Endothelial cell of umbilical vein (primary cell): Measurements from ENCODE around the gene TMEM50B. TPM values are rescaled to one million over a fixed set of nuclear protein-coding genes. Genes with fewer than 3 reads are reported as not detected.

Experiments
- BruUV-seq: library from RNA; stranded (reverse); fragments of 400-500 nt; replicated peaks from 2 replicates; lab custom pipeline; 2021; lab: Mats Ljungman, UMichigan
- CTCF ChIA-PET: fragments of 300-600, 350-600 bp; sonication (Branson Sonifier 250); formaldehyde crosslinking; loops from one replicate; lab custom pipeline; 2021; ENCODE audit warnings: antibody characterized with exemption, inconsistent platforms; lab: Charles Lee
- POLR2A ChIA-PET: fragments of 300-600, 350-600 bp; sonication (Branson Sonifier 250); formaldehyde crosslinking; loops from one replicate; lab custom pipeline; 2021; ENCODE audit warnings: antibody characterized with exemption, inconsistent platforms; lab: Charles Lee
- DNase-seq: peaks from one replicate; pipeline ENCODE4 v3.0.0-alpha.2; 2011; ENCODE audit warnings: low read depth, low spot score
- FAIRE-seq: peaks from 2 replicates; lab custom pipeline; 2011; peaks lifted over from hg19 to GRCh38; lab: Jason Lieb, UNC
- H2AFZ ChIP-seq: 2 replicates; pipeline ENCODE4 v1.6.0; 2012; ENCODE audit warnings: low read depth, low read length, control low read depth, inconsistent platforms
- H3K27ac ChIP-seq: 2 replicates; pipeline ENCODE4 v1.5.1; 2011; ENCODE audit warnings: low read depth, mild to moderate bottlenecking, control low read depth, low read length, moderate library complexity; ENCODE audit not compliant: insufficient read depth
- H3K27me3 ChIP-seq, 2 experiments: 2 replicates each; pipeline versions ENCODE4 v1.6.0 to v1.6.1; 2011; ENCODE audit warnings: low read length in 2 of 2, mixed read lengths in 1 of 2; ENCODE audit not compliant: control insufficient read depth in 2 of 2, insufficient read depth in 2 of 2
- H3K36me3 ChIP-seq, 2 experiments: 2 replicates in 1 of 2; 3 replicates in 1 of 2; pipeline ENCODE4 v1.5.1; 2011; ENCODE audit warnings: low read length in 2 of 2, mild to moderate bottlenecking in 1 of 2, moderate library complexity in 1 of 2; ENCODE audit not compliant: control insufficient read depth in 2 of 2, insufficient read depth in 2 of 2; ENCODE audit errors: extremely low read depth in 1 of 2
- H3K4me1 ChIP-seq: 3 replicates; pipeline ENCODE4 v1.5.1; 2011; ENCODE audit warnings: mild to moderate bottlenecking, low read length; ENCODE audit not compliant: control insufficient read depth, insufficient read depth; ENCODE audit errors: extremely low read depth
- H3K4me2 ChIP-seq: 2 replicates; pipeline ENCODE4 v1.6.1; 2011; ENCODE audit warnings: low read length, control low read depth, mixed read lengths; ENCODE audit not compliant: insufficient read depth
- H3K4me3 ChIP-seq, 3 experiments: fragments of 200-600 bp in 1 of 3; sonication (generic), shearing (Covaris generic) in 1 of 3; replicated peaks in 1 of 3; 2 replicates each; pipeline ENCODE4 v1.5.1; 2011 to 2016; ENCODE audit warnings: control low read depth in 3 of 3, low read length in 3 of 3, mild to moderate bottlenecking in 2 of 3, inconsistent platforms in 1 of 3, low read depth in 1 of 3, moderate library complexity in 1 of 3; ENCODE audit not compliant: insufficient read depth in 1 of 3
- H3K79me2 ChIP-seq: 2 replicates; pipeline ENCODE4 v1.6.0; 2012; ENCODE audit warnings: low read length, inconsistent platforms; ENCODE audit not compliant: control insufficient read depth, insufficient read depth
- H3K9ac ChIP-seq: replicated peaks from 2 replicates; pipeline ENCODE3; 2011; ENCODE audit warnings: low read length, control low read depth; ENCODE audit not compliant: insufficient read depth; ENCODE audit errors: extremely low read depth
- H3K9me1 ChIP-seq: replicated peaks from 3 replicates; pipeline ENCODE4 v1.6.0; 2011; ENCODE audit warnings: mild to moderate bottlenecking, low read length; ENCODE audit not compliant: control insufficient read depth, insufficient read depth; ENCODE audit errors: extremely low read depth
- H3K9me3 ChIP-seq: replicated peaks from 2 replicates; pipeline ENCODE4 v1.5.1; 2012; ENCODE audit warnings: low read length, inconsistent platforms; ENCODE audit not compliant: control insufficient read depth, insufficient read depth
- H4K20me1 ChIP-seq: replicated peaks from 2 replicates; pipeline ENCODE3; 2011; ENCODE audit warnings: mild to moderate bottlenecking, low read length; ENCODE audit not compliant: control insufficient read depth, insufficient read depth; ENCODE audit errors: extremely low read depth
- CTCF ChIP-seq, 2 donors: IDR thresholded peaks; 1 replicate in 1 of 2; 2 replicates in 1 of 2; pipeline ENCODE4 v1.5.1; 2011; ENCODE audit warnings: low read length in 2 of 2, mild to moderate bottlenecking in 2 of 2, moderate library complexity in 2 of 2, control low read depth in 1 of 2, inconsistent platforms in 1 of 2, low read depth in 1 of 2; ENCODE audit not compliant: insufficient read depth in 1 of 2; ENCODE audit errors: extremely low read depth in 1 of 2
- EZH2 ChIP-seq: IDR thresholded peaks from 2 replicates; pipeline ENCODE4 v1.6.1; 2012; ENCODE audit warnings: borderline replicate concordance, low read depth, mild to moderate bottlenecking, moderate library complexity, low read length, inconsistent platforms; ENCODE audit not compliant: severe bottlenecking
- FOS ChIP-seq: IDR thresholded peaks from 2 replicates; pipeline ENCODE4 v1.6.1; 2011; ENCODE audit warnings: mild to moderate bottlenecking, low read length, moderate library complexity, borderline replicate concordance; ENCODE audit not compliant: insufficient read depth
- GATA2 ChIP-seq: IDR thresholded peaks from 2 replicates; pipeline ENCODE4 v1.7.0; 2011; ENCODE audit warnings: low read depth, mild to moderate bottlenecking, moderate library complexity, mixed read lengths, low read length; ENCODE audit not compliant: insufficient read length, insufficient read depth
- JUN ChIP-seq: IDR thresholded peaks from 2 replicates; pipeline ENCODE4 v1.6.1; 2011; ENCODE audit warnings: borderline replicate concordance, low read depth; ENCODE audit not compliant: insufficient read length, insufficient read depth
- MAX ChIP-seq: IDR thresholded peaks from 2 replicates; pipeline ENCODE4 v1.6.1; 2011; ENCODE audit not compliant: insufficient read depth, insufficient read length
- MYC ChIP-seq: IDR thresholded peaks from one replicate; pipeline ENCODE4 v1.6.1; 2011; ENCODE audit warnings: mild to moderate bottlenecking, low read depth, low read length
- POLR2A ChIP-seq: IDR thresholded peaks from 2 replicates; pipeline ENCODE4 v1.6.1; 2012; ENCODE audit warnings: low read depth, mild to moderate bottlenecking, control low read depth, low read length
- POLR2AphosphoS5 ChIP-seq: IDR thresholded peaks from 2 replicates; pipeline ENCODE4 v1.6.1; 2012; ENCODE audit warnings: low read depth, mild to moderate bottlenecking, control low read depth, low read length, moderate library complexity; ENCODE audit not compliant: insufficient read depth
- dilution Hi-C: fragments of 300-500 bp; cut with MboI; formaldehyde crosslinking; loops from one replicate; pipeline ENCODE4 v1.15.0; 2019; ENCODE audit warnings: low sequenced_read_pairs; ENCODE audit not compliant: extremely low pct_ligation_motif_present
- intact Hi-C: fragments of 100-400 bp; cut with micrococcal nuclease; formaldehyde crosslinking; loops from one replicate; pipeline ENCODE4 v1.10.0; 2022
- polyA plus RNA-seq, 4 experiments: library from polyadenylated mRNA; depleted of rRNA in 3 of 4; stranded (reverse) in 3 of 4; unstranded in 1 of 4; fragments of >200 nt; gene quantifications; 2 replicates each; pipeline versions ENCODE4 v1.2.1 to v1.2.3, GENCODE V29; 2011 to 2012; ENCODE audit warnings: missing spikeins in 1 of 4
- total RNA-seq: library from RNA; stranded (reverse); gene quantifications from 2 replicates; pipeline ENCODE4 v1.2.3, GENCODE V29; 2021

Gene TMEM50B
- total and polyA plus RNA-seq, 2 donors (not counting 3 experiments of a cell fraction or from before 2014, with no cell fraction given), result 25.1 to 29.3 TPM

- no peaks in the 10 kb centered on the region for H4K20me1 ChIP-seq
- H3K27me3 ChIP-seq, result no peaks in the 10 kb centered on the region
- no peaks in the 10 kb centered on the region for H3K4me1 ChIP-seq
- H3K4me3 ChIP-seq, result no peak overlapping the region
- no peaks in the 10 kb centered on the region for H3K9me3 ChIP-seq
- dilution Hi-C loops (no loop called here), intact Hi-C loops (no loop called here)
- BruUV-seq, result no TSS peak
- H3K79me2 ChIP-seq, result no peaks in the 10 kb centered on the region
- no peak overlapping the region for H3K27ac ChIP-seq
- no peak for FAIRE-seq
- no peaks in the 10 kb centered on the region for H3K9me1 ChIP-seq
- H3K9ac ChIP-seq, result no peak overlapping the region
- TF ChIP-seq POLR2AphosphoS5 (no peak), POLR2A (no peak), GATA2 (no peak), FOS (no peak), MYC (no peak), JUN (no peak), EZH2 (no peak), CTCF (IDR thresholded peaks at IDR 0.05; ENCODE audit: extremely low read depth in 1 of 2, insufficient read depth in 1 of 2, low read depth in 1 of 2, low read length in 2 of 2) (no peak), MAX (no peak)
- H3K4me2 ChIP-seq, result no peak overlapping the region
- ChIA-PET CTCF (interaction anchor here (1.0 kb wide), 2 partner anchors 16 to 34 kb away, joined by 3 read pairs; no protein-coding TSS in a partner anchor), POLR2A (interaction anchor here (0.6 kb wide), 1 partner anchor 15 kb away, joined by 4 read pairs; no protein-coding TSS in a partner anchor)
- no peak for DNase-seq
- H2AFZ ChIP-seq, result no peak overlapping the region
- H3K36me3 ChIP-seq, result peaks cover 22 to 25% of the 10 kb centered on the region in 2 experiments
Observed at GRCh38 chr21:33514229-33514628, 34.5 kb upstream of the TMEM50B start.
